Epidermal melanocyte (primary cell): ENCODE results near the gene FOSB.
A peak's percentile ranks its signal among the peaks of the same experiment; 100 is the strongest.

Experiments
- DNase-seq: peaks from one replicate; pipeline ENCODE4 v3.0.0; 2011; ENCODE audit warnings: low spot score; ENCODE audit not compliant: insufficient read length

FOSB gene

GRCh38 chr19:45442408-45442777 is 25.4 kb upstream of the FOSB start:
- no peak for DNase-seq

DNA sequence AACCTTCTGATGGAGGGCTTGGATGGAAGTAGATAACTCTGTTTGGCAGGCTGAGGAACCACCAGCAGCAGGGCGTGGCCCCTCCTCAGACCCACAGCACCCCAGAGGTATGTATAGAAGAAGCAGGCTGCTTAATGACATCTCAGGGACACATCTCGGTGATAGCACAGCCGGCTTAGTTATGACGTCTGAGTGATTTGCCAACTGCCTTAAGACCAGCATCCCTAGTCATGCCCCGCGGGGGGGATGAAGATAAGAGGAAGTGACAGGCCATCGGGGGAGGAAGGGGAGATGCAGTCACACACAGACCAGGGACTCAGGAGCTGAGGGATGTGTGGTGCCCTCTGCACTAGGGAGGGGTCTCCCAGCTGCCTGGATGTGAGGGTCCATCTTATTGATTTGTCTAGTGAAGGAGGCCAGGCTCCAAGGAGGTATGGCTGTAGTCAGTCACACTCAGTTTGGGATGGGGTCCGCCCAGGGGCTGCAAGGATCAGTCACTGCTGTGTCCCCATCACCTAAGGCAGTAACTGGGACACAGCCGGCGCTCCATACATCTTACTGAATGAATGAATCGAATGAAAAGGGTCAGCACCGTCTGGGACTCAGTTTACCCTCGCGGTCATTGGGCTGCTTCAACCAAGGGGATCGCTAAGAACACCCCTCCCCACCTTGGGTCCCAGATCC is 24.9 kb upstream of the FOSB start:
- no peak for DNase-seq

DNA sequence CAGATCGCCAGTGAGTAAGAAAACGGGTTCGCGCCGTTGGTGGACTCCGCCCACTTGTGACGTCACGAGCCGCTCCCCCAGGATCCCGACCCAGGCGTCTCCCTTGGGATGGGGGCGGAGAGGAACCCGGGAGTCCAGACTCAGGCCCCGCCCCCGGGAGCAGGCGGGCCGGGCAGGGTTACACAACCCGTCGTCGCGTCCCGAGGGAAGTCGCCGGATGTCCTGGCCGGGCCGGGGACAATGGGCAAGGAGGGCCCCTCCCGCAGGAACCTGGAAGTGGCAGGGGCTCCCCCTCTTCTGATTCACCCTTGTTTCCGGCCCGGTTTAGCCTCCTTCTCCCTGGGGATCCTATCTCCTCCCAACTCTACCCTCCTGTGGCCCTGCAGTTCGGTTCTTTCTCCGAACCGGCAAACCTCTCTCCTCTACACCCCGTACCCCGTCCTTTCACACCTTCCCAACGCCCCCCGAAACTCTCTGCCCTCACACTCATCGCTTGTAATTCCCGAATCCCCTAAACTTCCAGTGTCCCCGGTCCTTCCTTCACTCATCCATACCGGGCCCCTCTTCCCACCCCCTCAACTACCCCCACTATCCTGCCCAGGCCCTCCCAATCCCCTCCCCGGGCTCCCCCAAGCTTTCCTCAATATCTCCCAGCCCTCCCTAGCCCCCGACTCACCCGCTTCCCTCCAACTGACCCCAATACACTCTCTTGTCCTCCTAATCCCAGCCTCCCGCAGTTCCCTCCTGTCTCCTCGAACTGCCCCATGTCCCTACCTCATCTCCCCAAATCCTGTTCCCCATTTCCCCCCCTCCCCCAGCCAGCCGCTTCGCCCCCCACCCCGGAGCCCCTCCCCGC is 24.1 kb upstream of the FOSB start:
- peak; percentile 92 for DNase-seq

- DNase-seq, result peak; percentile 96
Observed at GRCh38 chr19:45444318-45445041, 23.3 kb upstream of the FOSB start.

DNA sequence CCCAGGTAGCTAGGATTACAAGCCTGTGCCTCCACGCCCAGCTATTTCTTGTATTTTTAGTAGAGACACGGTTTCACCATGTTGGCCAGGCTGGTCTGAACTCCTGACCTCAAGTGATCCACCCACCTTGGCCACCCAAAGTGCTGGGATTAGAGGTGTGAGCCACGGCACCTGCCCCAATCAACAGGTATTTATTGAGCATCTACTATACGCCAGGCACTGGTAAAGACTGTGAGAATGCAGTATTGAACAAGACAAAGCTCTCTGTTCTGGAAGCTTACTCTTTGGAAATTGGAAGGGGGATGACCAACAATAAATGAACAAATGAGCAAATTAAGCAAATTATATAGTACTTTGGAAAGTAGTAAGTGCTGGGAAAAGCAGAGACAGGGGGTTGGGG is 22.7 kb upstream of the FOSB start:
- DNase-seq, result no peak

DNA sequence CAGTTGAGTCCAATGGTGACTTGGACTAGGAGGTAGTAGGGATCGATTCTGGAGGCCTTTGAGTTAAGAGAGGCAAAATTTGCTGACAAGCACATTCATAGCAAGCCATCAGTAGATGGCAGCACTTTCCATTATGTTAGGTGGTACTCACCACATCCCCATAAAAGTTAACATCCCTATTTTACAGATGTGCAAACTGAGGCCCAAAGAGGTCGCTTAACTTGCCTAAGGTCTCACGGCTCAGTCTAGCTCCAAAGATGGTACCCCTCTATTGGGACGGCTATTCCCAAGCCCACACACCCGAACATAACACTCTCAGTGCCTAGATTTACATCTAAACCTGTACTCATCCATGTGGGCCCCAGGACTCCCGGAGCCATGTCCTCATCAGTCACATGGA is 21.5 kb upstream of the FOSB start:
- DNase-seq, result no peak

DNA sequence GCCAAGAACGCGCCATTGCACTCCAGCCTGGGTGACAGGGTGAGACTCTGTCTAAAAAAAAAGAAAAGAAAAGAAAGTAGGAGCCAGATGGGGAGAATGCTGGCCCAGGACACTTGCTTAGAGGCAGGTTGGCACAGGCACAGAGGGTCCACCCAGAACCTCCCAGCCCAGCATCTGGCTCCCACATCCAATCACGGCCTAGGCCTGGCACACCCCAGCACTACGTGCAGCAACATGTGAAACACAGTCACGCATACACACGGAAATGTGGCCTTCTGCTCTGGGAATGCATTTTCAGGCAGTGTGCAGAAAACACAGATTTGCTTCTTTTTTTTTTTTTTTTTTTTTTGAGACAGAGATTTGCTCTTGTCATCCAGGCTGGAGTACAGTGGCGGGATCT is 20.9 kb upstream of the FOSB start:
- no peak for DNase-seq

GRCh38 chr19:45448425-45448756 is 19.4 kb upstream of the FOSB start:
- DNase-seq, result no peak

DNA sequence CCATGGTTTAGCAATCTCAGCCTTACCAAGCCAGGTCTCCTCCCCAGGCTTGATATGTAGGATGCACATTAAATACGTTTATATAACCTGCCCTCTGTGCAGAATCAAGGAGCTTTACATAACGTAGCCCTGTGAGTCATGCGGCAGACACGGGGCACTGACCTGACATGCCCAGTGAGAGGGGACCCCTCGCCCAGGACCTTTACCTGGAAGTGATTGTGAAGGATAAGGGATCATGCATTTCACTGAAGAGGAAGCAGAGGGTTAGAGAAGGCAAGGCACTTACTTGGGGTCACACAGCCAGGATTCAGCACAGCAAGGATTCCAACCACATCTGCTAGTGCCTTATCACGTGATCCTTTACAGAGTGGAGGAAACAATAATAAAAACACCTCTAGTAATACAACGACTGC is 18.9 kb upstream of the FOSB start:
- DNase-seq, result no peak

- DNase-seq, result no peak
Observed at GRCh38 chr19:45450012-45450333, 17.8 kb upstream of the FOSB start.

DNA sequence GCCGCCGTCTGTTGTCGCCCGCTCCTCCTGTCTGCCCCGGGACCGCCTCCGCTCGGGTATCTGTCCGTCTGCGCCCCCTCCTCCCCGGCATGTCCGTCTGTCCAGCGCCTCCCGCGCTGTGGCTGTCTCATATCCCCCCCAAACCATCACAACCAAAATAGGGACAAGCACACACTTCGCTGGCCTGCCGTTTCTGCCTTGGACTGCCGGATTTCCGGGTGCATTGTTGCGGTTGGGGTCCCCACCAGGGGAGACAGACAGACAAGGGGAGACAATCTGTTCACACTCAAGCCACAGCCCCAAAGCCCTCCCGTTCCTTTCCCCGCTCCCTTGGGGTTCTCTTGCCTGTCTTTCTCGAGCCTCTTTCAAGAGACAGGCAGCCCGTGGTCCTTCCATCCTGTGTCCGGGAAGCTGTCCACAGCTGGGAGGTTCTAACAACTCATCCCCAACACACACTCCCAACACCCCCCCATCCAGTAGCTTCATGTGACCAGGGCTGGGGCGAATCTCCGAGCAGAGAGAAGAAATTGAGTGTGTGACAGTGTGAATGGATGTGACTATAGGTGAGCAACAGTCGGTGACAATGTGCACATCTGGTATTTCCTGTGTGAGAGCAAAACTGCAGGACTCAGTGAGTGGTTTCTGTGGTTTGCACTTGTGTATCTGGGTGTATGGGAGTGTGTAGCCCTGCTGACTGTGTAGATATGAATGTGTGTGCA is 16.5 kb upstream of the FOSB start:
- no peak for DNase-seq

GRCh38 chr19:45451850-45452387 is 15.9 kb upstream of the FOSB start:
- no peak for DNase-seq

- peak; percentile 71 for DNase-seq
Observed at GRCh38 chr19:45455707-45456499, 11.9 kb upstream of the FOSB start.

GRCh38 chr19:45456500-45456815 is 11.3 kb upstream of the FOSB start:
- DNase-seq, result no peak

- DNase-seq, result no peak
Observed at GRCh38 chr19:45457776-45458175, 10.0 kb upstream of the FOSB start.

- DNase-seq, result no peak
Observed at GRCh38 chr19:45460807-45461347, 6.9 kb upstream of the FOSB start.

DNA sequence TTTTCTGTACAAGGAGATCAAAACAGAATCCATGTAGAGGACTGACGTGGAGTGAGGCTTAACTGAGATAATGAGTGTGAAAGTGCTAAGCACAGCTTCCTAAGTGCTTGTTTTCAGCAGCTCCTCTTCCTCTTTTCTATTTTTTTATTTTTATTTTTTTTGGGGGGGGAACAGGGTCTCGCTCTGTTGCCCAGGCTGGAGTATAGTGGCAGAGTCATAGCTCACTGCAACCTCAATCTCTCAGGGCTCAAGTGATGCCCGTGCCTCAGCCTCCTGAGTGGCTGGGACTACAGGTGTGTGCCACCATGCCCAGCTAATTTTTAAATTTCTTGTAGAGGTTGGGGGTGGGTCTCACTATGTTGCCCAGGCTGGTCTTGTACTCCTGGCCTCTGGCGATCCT is 5.6 kb upstream of the FOSB start:
- DNase-seq, result no peak

DNA sequence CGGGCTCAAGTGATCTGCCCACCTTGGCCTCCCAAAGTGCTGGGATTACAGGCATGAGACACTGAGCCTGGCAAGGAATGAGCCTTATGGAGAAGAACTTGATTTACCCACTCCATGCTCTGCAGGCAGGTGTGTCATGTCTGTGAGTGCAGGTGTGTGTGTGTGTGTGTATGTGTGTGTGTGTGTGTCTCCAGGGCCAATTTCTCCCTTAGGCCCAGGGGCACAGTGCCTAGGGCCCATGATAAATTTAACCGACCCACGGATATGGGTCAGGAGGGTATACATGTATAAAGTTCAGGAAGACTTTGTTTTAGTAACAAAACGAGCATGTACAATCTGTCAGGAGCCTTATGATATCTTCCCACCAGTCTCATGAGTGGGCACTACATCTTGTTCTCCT is 4.6 kb upstream of the FOSB start:
- DNase-seq, result no peak

DNA sequence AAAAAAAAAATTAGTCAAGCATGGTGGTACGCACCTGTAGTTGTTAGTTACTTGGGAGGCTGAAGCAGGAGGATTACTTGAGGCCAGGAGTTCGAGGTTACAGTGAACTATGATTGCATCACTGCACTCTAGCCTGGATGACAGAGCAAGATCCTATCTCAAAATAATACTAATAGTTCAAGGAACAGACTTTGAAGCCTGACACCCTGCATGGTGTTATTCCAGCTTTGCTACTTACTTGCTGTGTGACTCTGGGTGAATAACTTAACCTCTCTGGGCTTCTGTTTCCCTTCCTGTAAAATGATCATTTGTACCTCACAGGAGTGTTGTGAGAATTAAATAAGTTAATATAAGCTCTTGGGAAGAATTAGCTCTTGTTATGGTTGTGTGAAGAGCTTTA is 3.5 kb upstream of the FOSB start:
- no peak for DNase-seq

DNA sequence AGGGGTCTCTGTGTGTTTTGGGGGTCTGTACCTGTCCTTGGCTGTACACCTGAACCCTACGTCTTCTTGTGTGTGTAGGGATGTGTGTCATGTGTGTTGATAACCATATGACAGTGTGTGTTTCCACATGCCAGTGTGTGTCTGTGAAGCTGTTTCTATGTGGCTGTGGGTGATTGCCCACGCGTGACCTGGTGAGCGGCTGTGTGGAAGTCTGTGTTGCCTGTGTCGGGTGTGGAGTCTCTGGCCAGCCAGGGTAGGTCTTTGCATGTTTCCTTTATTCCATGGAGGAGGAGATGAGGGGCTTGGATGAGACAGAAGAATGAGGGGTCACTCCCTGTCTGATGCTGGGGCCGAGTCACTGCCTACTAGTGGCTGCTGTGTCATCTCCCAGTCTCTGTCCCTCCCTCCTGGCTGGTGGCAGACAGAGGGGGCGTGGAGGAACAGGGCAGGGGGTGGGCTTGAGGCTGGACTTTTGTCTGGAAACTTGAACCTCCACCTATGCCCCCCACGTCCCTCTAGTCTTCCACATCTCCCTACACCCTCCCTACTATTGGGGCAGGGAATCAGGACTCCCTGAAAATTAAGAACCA is 2.8 kb upstream of the FOSB start:
- no peak for DNase-seq

DNA sequence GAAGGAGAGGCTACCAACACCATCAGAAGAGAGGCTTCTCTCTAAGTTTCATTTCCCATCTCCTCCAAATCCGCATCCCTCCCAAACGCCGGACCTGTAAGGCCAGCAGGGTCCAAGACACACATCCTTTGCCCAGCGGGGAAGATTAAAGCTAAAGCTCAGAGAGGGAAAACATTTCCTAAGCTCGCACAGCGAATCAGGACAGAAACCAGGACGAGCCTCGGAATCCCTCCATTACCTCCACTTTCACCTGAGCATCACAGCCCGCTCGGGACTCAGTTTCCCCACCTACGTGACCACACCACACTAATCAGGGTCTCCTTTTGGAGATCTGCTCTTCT is 711 bp upstream of the FOSB start:
- no peak for DNase-seq
